Endodermal cell (in vitro differentiated cells): ENCODE data around the gene R3HDM4. TPM values are rescaled to one million over a fixed set of nuclear protein-coding genes. Genes with fewer than 3 reads are reported as not detected.

Source experiments
- DNase-seq: peaks from one replicate; pipeline ENCODE4 v3.0.0-alpha.2; 2017
- H3K27ac ChIP-seq: 2 replicates; pipeline ENCODE4 v1.5.1; 2013; ENCODE audit warnings: mild to moderate bottlenecking, low read depth, low read length, moderate library complexity
- H3K27me3 ChIP-seq: 2 replicates; pipeline ENCODE4 v1.6.1; 2013; ENCODE audit warnings: mild to moderate bottlenecking, low read length, moderate library complexity; ENCODE audit not compliant: insufficient read depth, control insufficient read depth, poor library complexity, severe bottlenecking
- H3K36me3 ChIP-seq: 2 replicates; pipeline ENCODE4 v1.7.0; 2013; ENCODE audit warnings: mild to moderate bottlenecking, low read length, moderate library complexity; ENCODE audit not compliant: control insufficient read depth, insufficient read depth
- H3K4me1 ChIP-seq: one replicate; pipeline ENCODE4 v1.7.0; 2013; ENCODE audit warnings: low read length; ENCODE audit not compliant: control insufficient read depth, insufficient read depth
- H3K4me3 ChIP-seq: 2 replicates; pipeline ENCODE4 v1.5.1; 2013; ENCODE audit warnings: mild to moderate bottlenecking, low read length, moderate library complexity
- H3K9ac ChIP-seq: 2 replicates; pipeline ENCODE4 v1.6.1; 2013; ENCODE audit warnings: mild to moderate bottlenecking, low read length, moderate library complexity; ENCODE audit not compliant: poor library complexity, severe bottlenecking; ENCODE audit errors: extremely low read depth
- H3K9me3 ChIP-seq: 2 replicates; pipeline ENCODE4 v1.6.1; 2013; ENCODE audit warnings: mild to moderate bottlenecking, low read length, moderate library complexity; ENCODE audit not compliant: control insufficient read depth
- H3K27ac Mint-ChIP-seq: 2 replicates; pipeline ENCODE4 v1.8.0; 2020; ENCODE audit warnings: mixed read lengths
- H3K27me3 Mint-ChIP-seq: 2 replicates; pipeline ENCODE4 v1.8.0; 2021; ENCODE audit warnings: mild to moderate bottlenecking, mixed read lengths; ENCODE audit not compliant: insufficient read depth
- H3K36me3 Mint-ChIP-seq: 2 replicates; pipeline ENCODE4 v1.8.0; 2020; ENCODE audit warnings: low read depth, mixed read lengths
- H3K4me1 Mint-ChIP-seq: 2 replicates; pipeline ENCODE4 v1.8.0; 2020; ENCODE audit warnings: mixed read lengths
- H3K4me3 Mint-ChIP-seq: 2 replicates; pipeline ENCODE4 v1.8.0; 2020; ENCODE audit warnings: mild to moderate bottlenecking, moderate library complexity, mixed read lengths
- H3K9me3 Mint-ChIP-seq: 2 replicates; pipeline ENCODE4 v1.8.0; 2020; ENCODE audit warnings: mild to moderate bottlenecking, mixed read lengths
- CTCF ChIP-seq: fragments of 200-600 bp; sonication (generic); conservative IDR thresholded peaks from 2 replicates; pipeline ENCODE4 v1.5.0; 2021; ENCODE audit warnings: antibody characterized with exemption, mild to moderate bottlenecking
- WGBS, 2 experiments: methylation state at CpG; one replicate each; pipeline versions ENCODE4 v1.1.5 to v1.1.7; 2013; ENCODE audit warnings: missing lambda C conversion rate in 2 of 2, mixed read lengths in 1 of 2; ENCODE audit not compliant: insufficient coverage in 1 of 2, insufficient read length in 1 of 2; 5-methylcytosine and 5-hydroxymethylcytosine counted together
- total RNA-seq, 2 donors: library from RNA; stranded (reverse); fragmentation: NEBNext Ultra II Directional in 1 of 2; extraction: Animal tissue kit (Norgen Biotek cat#: 25700) in 1 of 2; gene quantifications; 2 replicates in 1 of 2; 3 replicates in 1 of 2; pipeline ENCODE4 v1.2.1, GENCODE V29; 2021

The R3HDM4 gene
- total RNA-seq, 2 donors from 2014 or later, result 61.1 to 64.7 TPM

- peaks cover 9% of the 10 kb centered on the region for H3K36me3 Mint-ChIP-seq
- H3K27ac ChIP-seq, result peak overlapping the region; percentile 66
- H3K4me3 Mint-ChIP-seq, result no peak overlapping the region
Observed at GRCh38 chr19:952049-952679, 39.1 kb upstream of the R3HDM4 start.

GRCh38 chr19:950352-951066 lies 37.5 kb upstream of the R3HDM4 start:
- Mint-ChIP-seq H3K36me3 (peaks cover 11% of the 10 kb centered on the region), H3K4me1 (peaks cover 11% of the 10 kb centered on the region), H3K27me3 (no peaks in the 10 kb centered on the region), H3K4me3 (no peak overlapping the region), H3K9me3 (no peaks in the 10 kb centered on the region), H3K27ac (peak overlapping the region; percentile 75)
- H3K27ac ChIP-seq, result no peak overlapping the region
- H3K9me3 ChIP-seq, result no peaks in the 10 kb centered on the region
- WGBS, 2 experiments, result 88 to 91% methylated on average over 8 to 17 of the region's 17 CpGs
- H3K4me3 ChIP-seq, result no peak overlapping the region
- no peak for TF ChIP-seq CTCF
- H3K36me3 ChIP-seq, result peaks cover 10% of the 10 kb centered on the region
- H3K4me1 ChIP-seq, result peaks cover 6% of the 10 kb centered on the region
- no peaks in the 10 kb centered on the region for H3K27me3 ChIP-seq
- no peak overlapping the region for H3K9ac ChIP-seq
- no peak for DNase-seq

More at GRCh38 chr19:952049-952679, 39.1 kb upstream of the R3HDM4 start:
- Histone ChIP-seq H3K4me3 (no peak overlapping the region), H3K9me3 (no peaks in the 10 kb centered on the region), H3K27me3 (no peaks in the 10 kb centered on the region), H3K36me3 (peaks cover 5% of the 10 kb centered on the region), H3K9ac (no peak overlapping the region), H3K4me1 (peaks cover 6% of the 10 kb centered on the region)
- H3K9me3 Mint-ChIP-seq, result no peaks in the 10 kb centered on the region
- peak overlapping the region; percentile 68 for H3K27ac Mint-ChIP-seq
- peaks cover 19% of the 10 kb centered on the region for H3K4me1 Mint-ChIP-seq
- DNase-seq, result no peak
- 96% methylated on average over 9 to 13 of the region's 14 CpGs for WGBS, 2 experiments
- no peak for TF ChIP-seq CTCF
- H3K27me3 Mint-ChIP-seq, result no peaks in the 10 kb centered on the region

GRCh38 chr19:948842-949496 lies 36.0 kb upstream of the R3HDM4 start:
- H3K4me1 Mint-ChIP-seq, result peaks cover 8% of the 10 kb centered on the region
- H3K27me3 Mint-ChIP-seq, result no peaks in the 10 kb centered on the region
- no peak for DNase-seq
- no peak overlapping the region for H3K4me3 ChIP-seq
- peaks cover 22% of the 10 kb centered on the region for H3K36me3 Mint-ChIP-seq
- WGBS, 2 experiments, result 95 to 99% methylated on average over 10 to 25 of the region's 25 CpGs
- no peak overlapping the region for H3K4me3 Mint-ChIP-seq
- no peak overlapping the region for H3K27ac Mint-ChIP-seq
- peaks cover 6% of the 10 kb centered on the region for H3K4me1 ChIP-seq
- no peak for TF ChIP-seq CTCF
- H3K36me3 ChIP-seq, result peaks cover 10% of the 10 kb centered on the region
- H3K9ac ChIP-seq, result no peak overlapping the region
- no peak overlapping the region for H3K27ac ChIP-seq
- no peaks in the 10 kb centered on the region for H3K9me3 ChIP-seq
- H3K27me3 ChIP-seq, result no peaks in the 10 kb centered on the region
- H3K9me3 Mint-ChIP-seq, result no peaks in the 10 kb centered on the region
